HG03139 (cell line): ENCODE data around the gene SLC20A1.
A peak's percentile ranks its signal among the peaks of the same experiment; 100 is the strongest.
"Not testable (repeated sequence)": the region's sequence is repeated elsewhere in the genome, so short reads cannot be mapped to it uniquely, and the experiment has no call there.

Source experiments
- ATAC-seq: cut with Tn5 transposase; IDR thresholded peaks from one replicate; pipeline ENCODE4 v1.9.1; 2021; ENCODE audit not compliant: unreplicated experiment

The SLC20A1 gene, protein sequence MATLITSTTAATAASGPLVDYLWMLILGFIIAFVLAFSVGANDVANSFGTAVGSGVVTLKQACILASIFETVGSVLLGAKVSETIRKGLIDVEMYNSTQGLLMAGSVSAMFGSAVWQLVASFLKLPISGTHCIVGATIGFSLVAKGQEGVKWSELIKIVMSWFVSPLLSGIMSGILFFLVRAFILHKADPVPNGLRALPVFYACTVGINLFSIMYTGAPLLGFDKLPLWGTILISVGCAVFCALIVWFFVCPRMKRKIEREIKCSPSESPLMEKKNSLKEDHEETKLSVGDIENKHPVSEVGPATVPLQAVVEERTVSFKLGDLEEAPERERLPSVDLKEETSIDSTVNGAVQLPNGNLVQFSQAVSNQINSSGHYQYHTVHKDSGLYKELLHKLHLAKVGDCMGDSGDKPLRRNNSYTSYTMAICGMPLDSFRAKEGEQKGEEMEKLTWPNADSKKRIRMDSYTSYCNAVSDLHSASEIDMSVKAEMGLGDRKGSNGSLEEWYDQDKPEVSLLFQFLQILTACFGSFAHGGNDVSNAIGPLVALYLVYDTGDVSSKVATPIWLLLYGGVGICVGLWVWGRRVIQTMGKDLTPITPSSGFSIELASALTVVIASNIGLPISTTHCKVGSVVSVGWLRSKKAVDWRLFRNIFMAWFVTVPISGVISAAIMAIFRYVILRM

GRCh38 chr2:112645310-112646101, at the start of gene SLC20A1:
Gene SLC20A1 (plus strand): TSS chr2:112645939. CDS start chr2:112646829, 890 bp downstream.
- ATAC-seq = peak; percentile 77

DNA sequence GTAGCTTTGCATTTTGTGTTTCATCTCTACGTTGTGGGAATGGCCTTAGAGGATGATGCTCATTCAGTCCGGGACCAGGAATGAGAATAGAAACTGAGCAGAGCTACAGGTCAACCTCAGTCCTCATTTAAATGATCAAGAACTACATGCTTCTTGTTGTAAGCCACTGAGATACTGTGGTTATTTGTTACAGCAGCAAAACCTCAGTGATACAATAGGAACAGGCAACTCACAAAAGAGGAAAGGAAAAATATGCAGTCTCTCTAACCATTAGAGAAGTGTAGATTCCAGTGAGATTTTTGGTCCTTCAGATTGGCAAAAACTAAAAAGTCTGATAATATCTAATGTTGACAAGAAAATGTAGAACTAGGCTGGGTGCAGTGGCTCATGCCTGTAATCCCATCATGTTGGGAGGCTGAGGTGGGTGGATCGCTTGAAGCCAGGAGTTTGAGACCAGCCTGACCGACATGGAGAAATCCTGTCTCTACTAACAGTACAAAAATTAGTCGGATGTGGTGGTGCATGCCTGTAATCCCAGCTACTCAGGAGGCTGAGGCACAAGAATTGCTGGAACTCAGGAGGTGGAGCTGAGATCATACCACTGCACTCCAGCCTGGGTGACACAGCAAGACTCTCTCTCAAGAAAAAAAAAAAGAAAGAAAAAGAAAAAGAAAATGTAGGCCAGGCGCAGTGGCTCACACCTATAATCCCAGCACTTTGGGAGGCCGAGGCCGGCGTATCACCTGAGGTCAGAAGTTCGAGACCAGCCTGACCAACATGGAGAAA, 48.0 kb upstream of the SLC20A1 start:
- no peak for ATAC-seq

DNA sequence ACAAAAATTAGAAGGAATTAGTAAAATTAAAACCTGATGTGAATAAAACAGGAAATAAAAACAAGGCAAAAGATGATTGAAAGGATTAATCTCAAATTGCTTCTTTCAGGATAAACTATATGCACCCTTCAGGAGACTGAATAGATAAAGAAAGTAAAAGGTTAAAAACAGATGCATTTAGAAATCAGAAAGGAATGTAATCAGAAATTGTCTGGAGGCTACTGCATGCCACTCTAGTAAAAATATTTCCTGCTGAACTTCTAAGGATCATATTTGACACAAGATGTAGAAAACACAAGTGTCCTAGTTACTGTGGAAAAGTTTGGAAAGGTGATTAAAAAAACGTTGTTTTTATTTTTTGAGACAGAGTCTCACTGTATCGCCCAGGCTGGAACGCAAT, 45.1 kb upstream of the SLC20A1 start:
- ATAC-seq = no peak

DNA sequence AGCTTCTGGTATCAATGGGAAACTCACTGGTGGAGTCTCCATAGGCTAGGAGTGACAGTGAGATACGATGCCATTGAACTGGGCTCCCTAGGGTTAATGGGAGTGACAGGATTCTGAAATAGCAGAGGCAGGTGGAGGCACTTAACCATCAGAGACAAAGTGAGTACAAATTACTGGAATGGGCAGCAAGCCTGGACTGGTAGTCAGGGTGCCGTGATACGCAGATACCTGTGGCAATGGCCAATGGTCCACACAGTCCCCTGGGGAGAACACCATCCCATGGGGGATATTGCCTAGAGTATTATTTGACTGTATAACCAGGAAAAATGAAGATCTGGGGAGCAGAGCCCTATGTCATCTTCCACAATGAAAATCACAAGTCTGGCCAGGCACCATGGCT, 44.0 kb upstream of the SLC20A1 start:
- no peak for ATAC-seq

- ATAC-seq = no peak
Observed at GRCh38 chr2:112602917-112603316, 42.8 kb upstream of the SLC20A1 start.

DNA sequence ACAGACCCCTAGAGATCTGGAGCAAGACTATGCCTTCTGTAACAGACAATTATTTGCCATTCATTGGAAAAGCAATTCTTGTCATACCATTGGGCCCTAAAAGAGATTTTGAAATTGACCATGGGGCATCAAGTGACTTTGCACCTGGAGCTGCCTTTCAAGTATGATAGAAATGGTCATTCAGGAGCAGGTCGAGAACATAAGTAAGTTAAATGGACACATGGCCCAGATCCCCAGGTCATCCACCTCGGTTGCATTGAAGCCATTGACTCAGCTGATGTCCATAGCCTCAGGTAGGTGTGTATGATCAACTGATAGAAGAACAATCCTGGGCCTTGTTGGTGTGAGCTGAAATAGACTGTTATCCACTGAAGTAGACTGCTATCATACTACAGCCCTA, 42.0 kb upstream of the SLC20A1 start:
- no peak for ATAC-seq

DNA sequence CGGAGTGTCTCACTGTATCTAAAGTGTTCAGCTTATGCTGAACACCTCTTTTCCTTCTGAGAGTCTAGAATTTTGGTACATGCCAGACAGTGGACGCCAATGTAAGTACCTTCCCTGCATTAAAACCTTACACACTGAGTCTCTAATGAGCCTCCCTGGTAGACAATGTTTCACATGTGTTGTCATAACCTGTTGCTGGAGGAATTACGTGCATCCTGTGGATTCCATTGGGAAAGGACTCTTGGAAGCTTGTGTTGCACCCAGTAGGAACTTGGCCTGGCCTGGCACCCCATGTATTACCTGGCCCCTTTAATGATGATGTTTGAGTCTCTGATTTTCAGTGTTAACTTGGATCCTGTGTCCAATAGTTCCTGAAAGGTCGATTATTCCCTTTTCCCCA, 40.8 kb upstream of the SLC20A1 start:
- no peak for ATAC-seq

DNA sequence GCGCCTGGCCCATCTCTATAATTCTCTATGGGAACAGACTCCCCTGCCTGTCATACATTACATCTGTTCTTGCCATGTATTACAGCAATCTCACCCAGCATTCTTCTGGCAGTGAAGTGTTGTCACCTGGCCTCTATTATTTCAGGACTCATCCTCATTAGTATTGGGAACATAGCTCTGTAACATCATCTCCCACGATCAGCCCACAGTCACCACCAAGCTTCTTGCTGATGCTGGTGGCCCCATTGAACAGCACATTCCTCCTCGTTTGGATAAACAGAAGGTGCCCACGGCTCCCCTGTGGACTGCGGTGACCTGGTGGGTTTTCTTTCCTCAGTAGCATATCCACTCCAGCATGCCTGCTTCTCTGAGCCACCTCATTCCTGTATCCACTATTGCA, 39.8 kb upstream of the SLC20A1 start:
- no peak for ATAC-seq

DNA sequence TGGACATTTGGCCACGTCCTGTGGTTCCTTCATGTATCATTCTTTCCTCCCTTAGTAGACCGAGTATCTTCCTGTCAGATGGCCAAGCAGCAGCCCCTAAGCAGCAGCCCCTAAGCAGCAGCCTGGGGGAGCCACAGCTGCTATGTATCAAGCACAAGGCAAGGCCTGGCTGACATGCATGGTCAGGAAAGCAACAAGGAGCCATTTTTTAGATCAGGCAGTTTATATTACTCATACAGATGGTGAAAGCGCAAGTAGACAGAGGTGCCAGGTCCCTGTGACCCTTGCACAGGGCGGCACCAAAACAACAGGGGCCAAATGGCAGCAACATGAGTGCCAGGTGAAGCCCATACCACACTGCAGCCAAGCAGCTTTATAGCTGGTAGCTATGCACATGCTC, 39.2 kb upstream of the SLC20A1 start:
- no peak for ATAC-seq

DNA sequence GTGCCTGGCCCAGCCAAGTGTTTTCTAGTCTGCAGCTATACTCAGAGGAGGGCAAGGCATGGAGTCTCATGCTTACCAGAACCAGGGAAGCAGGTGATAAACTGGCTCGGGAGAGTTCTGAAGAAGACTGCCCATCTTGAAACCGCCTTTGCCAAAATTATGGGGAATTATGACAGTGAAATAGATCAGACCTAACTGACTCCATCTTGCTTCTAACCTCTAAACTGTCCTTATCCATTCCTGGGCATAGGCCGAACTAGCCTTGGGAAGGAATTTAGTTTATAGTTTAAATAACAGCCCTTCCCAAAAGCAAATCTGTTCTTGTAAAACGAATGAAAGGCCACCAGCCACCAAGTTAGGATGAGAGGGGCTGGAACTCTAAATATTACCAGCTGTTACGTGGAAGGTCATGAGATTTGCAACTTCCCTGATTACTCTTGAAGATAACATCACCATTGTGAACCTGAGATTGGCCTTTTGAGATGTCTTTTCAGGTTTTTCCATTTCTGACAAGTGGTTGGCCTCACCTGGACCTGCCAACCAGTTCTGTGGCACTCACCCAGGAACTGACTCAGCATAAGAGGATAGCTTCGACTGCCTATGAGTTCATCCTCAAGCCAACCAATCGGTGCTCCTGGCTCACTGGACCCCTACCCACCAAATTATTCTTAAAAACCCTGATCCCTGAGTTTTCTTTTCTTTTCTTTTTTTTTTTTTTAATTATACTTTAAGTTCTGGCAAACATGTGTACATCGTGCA, 37.9 kb upstream of the SLC20A1 start:
- ATAC-seq = no peak

- ATAC-seq = not testable (repeated sequence)
Observed at GRCh38 chr2:112609320-112609719, 36.4 kb upstream of the SLC20A1 start.

DNA sequence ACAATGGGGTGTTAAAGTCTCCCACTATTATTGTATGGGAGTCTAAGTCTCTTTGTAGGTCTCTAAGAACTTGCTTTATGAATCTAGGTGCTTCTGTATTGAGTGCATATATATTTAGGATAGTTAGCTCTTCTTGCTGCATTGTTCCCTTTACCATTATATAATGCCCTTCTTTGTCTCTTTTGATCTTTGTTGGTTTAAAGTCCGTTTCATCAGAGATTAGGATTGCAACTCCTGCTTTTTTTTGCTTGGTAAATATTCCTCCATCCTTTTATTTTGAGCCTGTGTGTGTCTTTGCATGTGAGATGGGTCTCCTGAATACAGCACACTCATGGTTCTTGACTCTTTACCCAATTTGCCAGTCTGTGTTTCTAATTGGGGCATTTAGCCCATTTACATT, 33.5 kb upstream of the SLC20A1 start:
- ATAC-seq = not testable (repeated sequence)

DNA sequence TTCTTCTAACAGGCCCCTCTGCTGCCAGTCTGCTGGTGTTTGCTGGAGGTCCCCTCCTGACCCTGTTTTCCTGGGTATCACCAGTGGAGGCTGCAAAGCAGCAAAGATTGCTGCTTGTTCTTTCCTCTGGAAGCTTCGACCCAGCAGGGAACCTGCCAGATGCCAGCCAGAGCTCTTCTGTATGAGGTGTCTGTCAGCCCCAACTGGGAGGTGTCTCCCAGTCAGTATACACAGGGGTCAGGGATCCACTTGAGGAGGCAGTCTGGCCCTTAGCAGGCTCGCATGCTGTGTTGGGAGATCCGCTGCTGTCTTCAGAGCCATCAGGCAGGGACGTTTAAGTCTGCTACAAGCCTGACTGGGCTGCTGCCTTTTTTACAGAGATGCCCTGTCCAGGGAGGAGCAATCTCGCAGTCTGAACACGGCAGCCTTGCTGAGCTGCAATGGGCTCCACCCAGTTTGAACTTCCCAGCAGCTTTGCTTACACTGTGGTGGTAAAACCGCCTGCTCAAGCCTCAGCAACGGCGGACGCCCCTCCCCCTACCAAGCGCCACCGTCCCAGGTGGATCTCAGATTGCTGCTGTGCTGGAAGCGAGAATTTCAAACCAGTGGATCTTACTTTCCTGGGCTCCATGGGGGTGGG, 31.4 kb upstream of the SLC20A1 start:
- ATAC-seq = no peak

DNA sequence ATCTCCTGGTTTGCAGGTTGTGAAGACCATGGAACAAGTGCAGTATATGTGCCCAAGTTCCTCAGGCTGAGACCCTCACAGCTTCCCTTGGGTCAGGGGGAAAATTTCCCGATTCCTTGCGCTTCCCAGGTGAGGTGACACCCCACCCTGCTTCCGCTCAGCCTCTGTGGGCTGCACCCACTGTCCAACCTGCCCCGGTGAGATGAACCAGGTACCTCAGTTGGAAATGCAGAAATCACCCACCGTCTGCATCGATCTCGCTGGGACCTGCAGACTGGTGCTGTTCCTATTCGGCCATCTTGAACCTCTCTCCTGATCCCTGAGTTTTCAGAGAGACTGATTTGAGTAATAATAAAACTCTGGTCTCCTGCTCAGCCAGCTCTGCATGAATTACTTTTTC, 30.7 kb upstream of the SLC20A1 start:
- no peak for ATAC-seq

DNA sequence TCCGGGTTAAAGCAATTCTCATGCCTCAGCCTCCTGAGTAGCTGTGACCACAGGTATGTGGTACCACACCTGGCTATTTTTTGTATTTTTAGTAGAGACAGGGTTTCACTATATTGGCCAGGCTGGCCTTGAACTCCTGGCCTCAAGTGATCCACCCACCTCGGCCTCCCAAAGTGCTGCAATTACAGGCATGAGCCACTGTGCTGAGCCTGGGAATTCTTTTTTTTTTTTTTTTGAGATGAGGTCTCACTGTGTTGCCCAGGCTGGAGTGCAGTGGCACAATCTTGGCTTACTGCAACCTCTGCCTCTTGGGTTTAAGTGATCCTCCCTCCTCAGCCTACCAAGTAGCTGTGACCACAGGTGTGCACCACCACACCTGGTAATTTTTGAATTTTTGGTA, 29.9 kb upstream of the SLC20A1 start:
- ATAC-seq = not testable (repeated sequence)

DNA sequence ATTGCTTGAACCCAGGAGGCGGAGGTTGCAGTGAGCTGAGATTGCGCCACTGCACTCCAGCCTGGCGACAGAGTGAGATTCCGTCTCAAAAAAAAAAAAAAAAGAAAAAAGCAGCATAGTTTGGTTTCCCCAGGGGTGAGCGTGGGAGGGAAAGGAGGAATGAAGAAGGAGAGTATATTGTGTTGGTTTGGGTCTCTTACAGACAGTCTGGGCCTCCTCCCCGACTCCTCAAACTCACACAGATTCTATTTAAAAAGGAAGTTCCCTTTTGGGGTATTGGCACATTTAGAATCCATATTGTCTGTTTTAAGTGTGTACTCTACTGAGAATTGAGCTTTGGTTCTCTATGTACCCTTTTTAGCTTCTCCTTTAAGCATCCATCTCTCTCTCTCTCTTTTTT, 27.4 kb upstream of the SLC20A1 start:
- no peak for ATAC-seq

- no peak for ATAC-seq
Observed at GRCh38 chr2:112621790-112622527, 23.8 kb upstream of the SLC20A1 start.

- no peak for ATAC-seq
Observed at GRCh38 chr2:112622528-112622849, 23.2 kb upstream of the SLC20A1 start.
